Thymus (tissue), 11 donors: ENCODE data around the gene CDKN2B-AS1. TPM values are rescaled to one million over a fixed set of nuclear protein-coding genes. Genes with fewer than 3 reads are reported as not detected.
A peak's percentile ranks its signal among the peaks of the same experiment; 100 is the strongest.

Experiments
- DNase-seq, 9 donors: peaks; one replicate each; pipeline ENCODE4 v3.0.0-alpha.2; 2013; ENCODE audit warnings: low spot score in 9 of 9, low read depth in 6 of 9, missing footprints in 1 of 9
- H3K27ac ChIP-seq, 2 donors: one replicate each; pipeline ENCODE4 v1.5.1; 2013; ENCODE audit warnings: control low read depth in 1 of 2, low read depth in 1 of 2, low read length in 1 of 2, mild to moderate bottlenecking in 1 of 2, moderate library complexity in 1 of 2
- H3K27me3 ChIP-seq, 2 donors: one replicate each; pipeline ENCODE4 v1.5.1; 2013; ENCODE audit warnings: low read length in 1 of 2; ENCODE audit not compliant: control insufficient read depth in 2 of 2, insufficient read depth in 1 of 2
- H3K36me3 ChIP-seq, 2 donors: one replicate each; pipeline ENCODE4 v1.5.1; 2013; ENCODE audit warnings: low read length in 1 of 2, mild to moderate bottlenecking in 1 of 2, moderate library complexity in 1 of 2; ENCODE audit not compliant: control insufficient read depth in 2 of 2, insufficient read depth in 2 of 2
- H3K4me1 ChIP-seq, 2 donors: one replicate each; pipeline ENCODE4 v1.5.1; 2013; ENCODE audit warnings: low read length in 2 of 2; ENCODE audit not compliant: control insufficient read depth in 2 of 2, insufficient read depth in 2 of 2
- H3K4me3 ChIP-seq, 2 donors: one replicate each; pipeline ENCODE4 v1.5.1; 2013; ENCODE audit warnings: low read length in 2 of 2, control low read depth in 1 of 2, mild to moderate bottlenecking in 1 of 2
- H3K9me3 ChIP-seq, 2 donors: one replicate each; pipeline ENCODE4 v1.5.1; 2013; ENCODE audit warnings: low read length in 1 of 2, mild to moderate bottlenecking in 1 of 2; ENCODE audit not compliant: control insufficient read depth in 2 of 2, insufficient read depth in 1 of 2
- WGBS: extraction: QIAGEN DNeasy Blood & Tissue Kit; methylation state at CpG from one replicate; pipeline ENCODE4 v1.1.7; 2013; 5-methylcytosine and 5-hydroxymethylcytosine counted together
- polyA plus RNA-seq: library from polyadenylated mRNA; stranded (reverse); fragments of 200-250 nt; gene quantifications from one replicate; pipeline ENCODE4 v1.2.3, GENCODE V29; 2013
- total RNA-seq: library from RNA; stranded (reverse); fragments of 120-200 nt; gene quantifications from one replicate; pipeline ENCODE4 v1.2.4, GENCODE V29; 2013
- donor health status: healthy.

CDKN2B-AS1 gene
- total and polyA plus RNA-seq, 2 donors, result 0.61 to 1.2 TPM

- H3K36me3 ChIP-seq, result no peaks in the 10 kb centered on the region
- H3K27me3 ChIP-seq, result no peaks in the 10 kb centered on the region
- H3K27ac ChIP-seq, result no peak overlapping the region
- 90% methylated on average over 3 of the region's 3 CpGs for WGBS
- DNase-seq, result no peak
- H3K9me3 ChIP-seq, result no peaks in the 10 kb centered on the region
- no peak overlapping the region for H3K4me3 ChIP-seq
- no peaks in the 10 kb centered on the region for H3K4me1 ChIP-seq
Measured at GRCh38 chr9:22146604-22147003, 152.0 kb downstream of the CDKN2B-AS1 start.

- WGBS, result 92% methylated on average over 8 of the region's 8 CpGs
- H3K27ac ChIP-seq, result no peak overlapping the region
- H3K27me3 ChIP-seq, result no peaks in the 10 kb centered on the region
- no peaks in the 10 kb centered on the region for H3K4me1 ChIP-seq
- H3K4me3 ChIP-seq, result no peak overlapping the region
- peak in 1 of 9 donors; percentile 9 for DNase-seq
- no peaks in the 10 kb centered on the region for H3K36me3 ChIP-seq
- H3K9me3 ChIP-seq, result no peaks in the 10 kb centered on the region
Measured at GRCh38 chr9:22147813-22148527, 153.4 kb downstream of the CDKN2B-AS1 start.

GRCh38 chr9:22148528-22148875 lies 153.9 kb downstream of the CDKN2B-AS1 start:
- Histone ChIP-seq H3K36me3 (no peaks in the 10 kb centered on the region), H3K9me3 (no peaks in the 10 kb centered on the region), H3K4me3 (no peak overlapping the region), H3K4me1 (no peaks in the 10 kb centered on the region), H3K27me3 (no peaks in the 10 kb centered on the region), H3K27ac (no peak overlapping the region)
- no peak for DNase-seq

GRCh38 chr9:22148876-22149637 lies 154.5 kb downstream of the CDKN2B-AS1 start:
- Histone ChIP-seq H3K9me3 (no peaks in the 10 kb centered on the region), H3K27ac (no peak overlapping the region), H3K4me3 (no peak overlapping the region), H3K4me1 (no peaks in the 10 kb centered on the region), H3K36me3 (no peaks in the 10 kb centered on the region), H3K27me3 (no peaks in the 10 kb centered on the region)
- DNase-seq, result no peak

GRCh38 chr9:22154064-22154463 lies 159.5 kb downstream of the CDKN2B-AS1 start:
- WGBS, result 97% methylated on average over 10 of the region's 10 CpGs
- Histone ChIP-seq H3K9me3 (no peaks in the 10 kb centered on the region), H3K4me3 (no peak overlapping the region), H3K4me1 (no peaks in the 10 kb centered on the region), H3K36me3 (no peaks in the 10 kb centered on the region), H3K27ac (no peak overlapping the region), H3K27me3 (no peaks in the 10 kb centered on the region)
- no peak for DNase-seq

GRCh38 chr9:22156586-22156985 lies 162.0 kb downstream of the CDKN2B-AS1 start:
- Histone ChIP-seq H3K27ac (no peak overlapping the region), H3K27me3 (no peaks in the 10 kb centered on the region), H3K9me3 (no peaks in the 10 kb centered on the region), H3K36me3 (no peaks in the 10 kb centered on the region), H3K4me1 (no peaks in the 10 kb centered on the region), H3K4me3 (no peak overlapping the region)
- 96% methylated on average over 6 of the region's 6 CpGs for WGBS
- DNase-seq, result no peak

GRCh38 chr9:22157276-22157675 lies 162.7 kb downstream of the CDKN2B-AS1 start:
- Histone ChIP-seq H3K4me3 (no peak overlapping the region), H3K36me3 (no peaks in the 10 kb centered on the region), H3K4me1 (no peaks in the 10 kb centered on the region), H3K9me3 (no peaks in the 10 kb centered on the region), H3K27ac (no peak overlapping the region), H3K27me3 (no peaks in the 10 kb centered on the region)
- no peak for DNase-seq

GRCh38 chr9:22157828-22158227 lies 163.2 kb downstream of the CDKN2B-AS1 start:
- DNase-seq, result no peak
- no peaks in the 10 kb centered on the region for H3K4me1 ChIP-seq
- no peak overlapping the region for H3K4me3 ChIP-seq
- H3K27ac ChIP-seq, result no peak overlapping the region
- 66% methylated on average over 4 of the region's 4 CpGs for WGBS
- no peaks in the 10 kb centered on the region for H3K36me3 ChIP-seq
- H3K9me3 ChIP-seq, result no peaks in the 10 kb centered on the region
- H3K27me3 ChIP-seq, result no peaks in the 10 kb centered on the region

GRCh38 chr9:22158271-22158670 lies 163.7 kb downstream of the CDKN2B-AS1 start:
- DNase-seq, result no peak

More at GRCh38 chr9:22158271-22158670, 163.7 kb downstream of the CDKN2B-AS1 start:
- Histone ChIP-seq H3K4me1 (no peaks in the 10 kb centered on the region), H3K4me3 (no peak overlapping the region), H3K27ac (no peak overlapping the region), H3K27me3 (no peaks in the 10 kb centered on the region), H3K36me3 (no peaks in the 10 kb centered on the region), H3K9me3 (no peaks in the 10 kb centered on the region)
